GM23338 (cell line): ENCODE results near the gene ADIPOR1. TPM values are rescaled to one million over a fixed set of nuclear protein-coding genes. Genes with fewer than 3 reads are reported as not detected.

Experiments
- ATAC-seq: fragments of 200-7000 bp; cut with Tn5 transposase; 3 replicates; pipeline ENCODE4 v1.9.1; 2020
- DNase-seq: peaks from one replicate; pipeline ENCODE4 v3.0.0-alpha.2; 2015; ENCODE audit warnings: low spot score
- H2AFZ ChIP-seq: fragments of 200-600 bp; sonication (generic); 2 replicates; pipeline ENCODE4 v1.8.0; 2016; ENCODE audit warnings: antibody characterized with exemption, mild to moderate bottlenecking, moderate library complexity
- H3F3A ChIP-seq: fragments of 200-600 bp; sonication (generic); replicated peaks from 2 replicates; pipeline ENCODE4 v1.8.0; 2017; ENCODE audit warnings: antibody characterized with exemption, mixed run types, low read depth
- H3K27ac ChIP-seq: fragments of 200-600 bp; sonication (generic); 2 replicates; pipeline ENCODE4 v1.6.1; 2016; ENCODE audit warnings: low read depth
- H3K27me3 ChIP-seq: fragments of 200-600 bp; sonication (generic); 2 replicates; pipeline ENCODE4 v1.8.0; 2016; ENCODE audit warnings: mild to moderate bottlenecking, mixed run types, moderate library complexity; ENCODE audit not compliant: insufficient read depth
- H3K36me3 ChIP-seq: fragments of 200-600 bp; sonication (generic); 2 replicates; pipeline ENCODE4 v1.8.0; 2016; ENCODE audit warnings: mild to moderate bottlenecking; ENCODE audit not compliant: insufficient read depth
- H3K4me1 ChIP-seq: fragments of 200-600 bp; sonication (generic); 2 replicates; pipeline ENCODE4 v1.8.0; 2016; ENCODE audit warnings: mild to moderate bottlenecking, moderate library complexity; ENCODE audit not compliant: insufficient read depth
- H3K4me2 ChIP-seq: fragments of 200-600 bp; sonication (generic); 2 replicates; pipeline ENCODE4 v1.7.1; 2017; ENCODE audit warnings: mixed run types
- H3K4me3 ChIP-seq: fragments of 200-600 bp; sonication (generic); 2 replicates; pipeline ENCODE4 v1.6.1; 2016; ENCODE audit warnings: mixed run types
- H3K79me2 ChIP-seq: fragments of 200-600 bp; sonication (generic); replicated peaks from 2 replicates; pipeline ENCODE4 v1.8.0; 2017; ENCODE audit warnings: mild to moderate bottlenecking; ENCODE audit not compliant: insufficient read depth
- H3K9me2 ChIP-seq: fragments of 200-600 bp; sonication (generic); 2 replicates; pipeline ENCODE4 v1.8.0; 2017; ENCODE audit not compliant: insufficient read depth
- H4K20me1 ChIP-seq: fragments of 200-600 bp; sonication (generic); replicated peaks from 2 replicates; pipeline ENCODE4 v1.8.0; 2017; ENCODE audit warnings: mild to moderate bottlenecking; ENCODE audit not compliant: insufficient read depth
- H3K27ac Mint-ChIP-seq: 2 replicates; pipeline ENCODE4 v1.8.0; 2020; ENCODE audit warnings: inconsistent platforms, mild to moderate bottlenecking, moderate library complexity, mixed read lengths
- H3K27me3 Mint-ChIP-seq: 3 replicates; pipeline ENCODE4 v1.8.0; 2022; ENCODE audit warnings: low read depth, mild to moderate bottlenecking, moderate library complexity, mixed read lengths, inconsistent platforms; ENCODE audit not compliant: insufficient read depth, poor library complexity
- H3K36me3 Mint-ChIP-seq: 3 replicates; pipeline ENCODE4 v1.8.0; 2021; ENCODE audit warnings: low read depth, mild to moderate bottlenecking, inconsistent platforms, moderate library complexity, mixed read lengths
- H3K4me1 Mint-ChIP-seq: 3 replicates; pipeline ENCODE4 v1.8.0; 2020; ENCODE audit warnings: mild to moderate bottlenecking, inconsistent platforms, mixed read lengths
- H3K4me3 Mint-ChIP-seq: 3 replicates; pipeline ENCODE4 v1.8.0; 2021; ENCODE audit warnings: moderate library complexity, mild to moderate bottlenecking, inconsistent platforms, mixed read lengths
- H3K9me3 Mint-ChIP-seq: 3 replicates; pipeline ENCODE4 v1.8.0; 2020; ENCODE audit warnings: moderate library complexity, mild to moderate bottlenecking, inconsistent platforms, mixed read lengths
- CREB1 ChIP-seq: fragments of 250-450 bp; sonication (Bioruptor Pico); IDR thresholded peaks from 2 replicates; pipeline ENCODE4 v1.5.0; 2020; ENCODE audit warnings: low read depth, mild to moderate bottlenecking, moderate library complexity
- EZH2 ChIP-seq: fragments of 200-600 bp; sonication (generic); IDR thresholded peaks from one replicate; pipeline ENCODE4 v1.8.0; 2017; ENCODE audit warnings: antibody characterized with exemption, mild to moderate bottlenecking, low read depth; ENCODE audit not compliant: unreplicated experiment
- EZH2phosphoT487 ChIP-seq: fragments of 200-600 bp; sonication (generic); IDR thresholded peaks from one replicate; pipeline ENCODE4 v1.8.1; 2018; ENCODE audit warnings: antibody characterized with exemption; ENCODE audit not compliant: unreplicated experiment
- NANOG ChIP-seq: IDR thresholded peaks from 2 replicates; pipeline ENCODE4 v1.6.1; 2016; ENCODE audit warnings: antibody characterized with exemption, borderline replicate concordance
- POLR2AphosphoS5 ChIP-seq: IDR thresholded peaks from 2 replicates; pipeline ENCODE4 v1.6.1; 2016; ENCODE audit warnings: antibody characterized with exemption, low read depth
- REST ChIP-seq: IDR thresholded peaks from one replicate; pipeline ENCODE4 v1.6.1; 2018; ENCODE audit warnings: antibody characterized with exemption; ENCODE audit not compliant: unreplicated experiment
- STAT1 ChIP-seq: IDR thresholded peaks from one replicate; pipeline ENCODE4 v1.6.1; 2016; ENCODE audit warnings: antibody characterized with exemption; ENCODE audit not compliant: unreplicated experiment
- ZNF114 ChIP-seq: fragments of 250-450 bp; sonication (Bioruptor Pico); IDR thresholded peaks from 2 replicates; pipeline ENCODE4 v1.5.0; 2020; ENCODE audit warnings: mild to moderate bottlenecking, moderate library complexity
- ZNF331 ChIP-seq: fragments of 250-450 bp; sonication (Bioruptor Pico); IDR thresholded peaks from 2 replicates; pipeline ENCODE4 v1.5.0; 2020; ENCODE audit warnings: low read depth, mild to moderate bottlenecking, moderate library complexity
- ZNF462 ChIP-seq: fragments of 250-450 bp; sonication (Bioruptor Pico); IDR thresholded peaks from 2 replicates; pipeline ENCODE4 v1.5.0; 2020; ENCODE audit warnings: mild to moderate bottlenecking, moderate library complexity
- polyA plus RNA-seq: library from polyadenylated mRNA; unstranded; fragments of >200 nt; fragmentation: Nextera tagmentation; extraction: Ambion mirVana; gene quantifications from 2 replicates; pipeline ENCODE4 v1.2.1, GENCODE V29; 2016
- total RNA-seq: library from RNA; depleted of rRNA; stranded (reverse); fragments of >200 nt; shearing (Covaris generic); gene quantifications from 2 replicates; pipeline ENCODE4 v1.2.3, GENCODE V29; 2014
- TF ChIP-seq, protein P1 (sequence below): IDR thresholded peaks from 2 replicates; pipeline ENCODE4 v1.6.1; 2016; ENCODE audit warnings: antibody characterized with exemption
- TF ChIP-seq, protein P2 (sequence below), 2 experiments: fragments of 200-600 bp in 1 of 2; sonication (generic) in 1 of 2; conservative IDR thresholded peaks; 2 replicates each; pipeline versions ENCODE4 v1.5.1 to v1.6.1; 2016 to 2017; ENCODE audit warnings: antibody characterized with exemption in 2 of 2, low read depth in 2 of 2, mild to moderate bottlenecking in 2 of 2, moderate library complexity in 1 of 2

ADIPOR1 gene
- total and polyA plus RNA-seq, 2 experiments from 2014 or later = 47.2 to 59.1 TPM

- H3K27ac Mint-ChIP-seq = no peak overlapping the region
- H3K4me3 ChIP-seq = peak overlapping the region; percentile 98
- no peaks in the 10 kb centered on the region for H3K9me2 ChIP-seq
- no peaks in the 10 kb centered on the region for H3F3A ChIP-seq
- peak overlapping the region; percentile 84 for H3K4me3 Mint-ChIP-seq
- peaks cover 59% of the 10 kb centered on the region for H3K79me2 ChIP-seq
- peaks cover 5% of the 10 kb centered on the region; the same call in 1 of the 2 replicates for H3K4me1 ChIP-seq
- no peak for TF ChIP-seq POLR2AphosphoS5
- no peak for TF ChIP-seq NANOG
- no peak for TF ChIP-seq ZNF331
- TF ChIP-seq, protein P1, sequence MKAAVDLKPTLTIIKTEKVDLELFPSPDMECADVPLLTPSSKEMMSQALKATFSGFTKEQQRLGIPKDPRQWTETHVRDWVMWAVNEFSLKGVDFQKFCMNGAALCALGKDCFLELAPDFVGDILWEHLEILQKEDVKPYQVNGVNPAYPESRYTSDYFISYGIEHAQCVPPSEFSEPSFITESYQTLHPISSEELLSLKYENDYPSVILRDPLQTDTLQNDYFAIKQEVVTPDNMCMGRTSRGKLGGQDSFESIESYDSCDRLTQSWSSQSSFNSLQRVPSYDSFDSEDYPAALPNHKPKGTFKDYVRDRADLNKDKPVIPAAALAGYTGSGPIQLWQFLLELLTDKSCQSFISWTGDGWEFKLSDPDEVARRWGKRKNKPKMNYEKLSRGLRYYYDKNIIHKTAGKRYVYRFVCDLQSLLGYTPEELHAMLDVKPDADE = no peak
- no peak for TF ChIP-seq REST
- TF ChIP-seq EZH2 = no peak
- TF ChIP-seq, protein P2, sequence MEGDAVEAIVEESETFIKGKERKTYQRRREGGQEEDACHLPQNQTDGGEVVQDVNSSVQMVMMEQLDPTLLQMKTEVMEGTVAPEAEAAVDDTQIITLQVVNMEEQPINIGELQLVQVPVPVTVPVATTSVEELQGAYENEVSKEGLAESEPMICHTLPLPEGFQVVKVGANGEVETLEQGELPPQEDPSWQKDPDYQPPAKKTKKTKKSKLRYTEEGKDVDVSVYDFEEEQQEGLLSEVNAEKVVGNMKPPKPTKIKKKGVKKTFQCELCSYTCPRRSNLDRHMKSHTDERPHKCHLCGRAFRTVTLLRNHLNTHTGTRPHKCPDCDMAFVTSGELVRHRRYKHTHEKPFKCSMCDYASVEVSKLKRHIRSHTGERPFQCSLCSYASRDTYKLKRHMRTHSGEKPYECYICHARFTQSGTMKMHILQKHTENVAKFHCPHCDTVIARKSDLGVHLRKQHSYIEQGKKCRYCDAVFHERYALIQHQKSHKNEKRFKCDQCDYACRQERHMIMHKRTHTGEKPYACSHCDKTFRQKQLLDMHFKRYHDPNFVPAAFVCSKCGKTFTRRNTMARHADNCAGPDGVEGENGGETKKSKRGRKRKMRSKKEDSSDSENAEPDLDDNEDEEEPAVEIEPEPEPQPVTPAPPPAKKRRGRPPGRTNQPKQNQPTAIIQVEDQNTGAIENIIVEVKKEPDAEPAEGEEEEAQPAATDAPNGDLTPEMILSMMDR (conservative IDR thresholded peaks at IDR 0.05; ENCODE audit: low read depth in 2 of 2) = no peak
- no peak for TF ChIP-seq STAT1
- TF ChIP-seq EZH2phosphoT487 = no peak
- TF ChIP-seq ZNF462 (CRISPR knock-in tag) = no peak
- no peak for TF ChIP-seq ZNF114 (CRISPR knock-in tag)
- no peak for TF ChIP-seq CREB1 (CRISPR knock-in tag)
- peaks cover 47% of the 10 kb centered on the region for H4K20me1 ChIP-seq
- no peaks in the 10 kb centered on the region for H3K9me3 Mint-ChIP-seq
- H3K27ac ChIP-seq = no peak overlapping the region
- H3K36me3 Mint-ChIP-seq = no peaks in the 10 kb centered on the region; the same call in 2 of the 3 replicates
- H3K4me2 ChIP-seq = peak overlapping the region; percentile 96
- H2AFZ ChIP-seq = no peak overlapping the region
- H3K36me3 ChIP-seq = no peaks in the 10 kb centered on the region
- peaks cover 13% of the 10 kb centered on the region for H3K4me1 Mint-ChIP-seq
- DNase-seq (no peak), ATAC-seq (no peak)
- H3K27me3 Mint-ChIP-seq = peaks cover 5% of the 10 kb centered on the region
- H3K27me3 ChIP-seq = no peaks in the 10 kb centered on the region
Observed at GRCh38 chr1:202956969-202957368, 1.1 kb downstream of the ADIPOR1 start.
